ENCODE data around the gene MPG. TPM values are rescaled to one million over a fixed set of nuclear protein-coding genes. Genes with fewer than 3 reads are reported as not detected.

Gene MPG
- polyA plus RNA-seq, 3 donors, result 32.5 to 86.9 (median 70.6) TPM

DNA sequence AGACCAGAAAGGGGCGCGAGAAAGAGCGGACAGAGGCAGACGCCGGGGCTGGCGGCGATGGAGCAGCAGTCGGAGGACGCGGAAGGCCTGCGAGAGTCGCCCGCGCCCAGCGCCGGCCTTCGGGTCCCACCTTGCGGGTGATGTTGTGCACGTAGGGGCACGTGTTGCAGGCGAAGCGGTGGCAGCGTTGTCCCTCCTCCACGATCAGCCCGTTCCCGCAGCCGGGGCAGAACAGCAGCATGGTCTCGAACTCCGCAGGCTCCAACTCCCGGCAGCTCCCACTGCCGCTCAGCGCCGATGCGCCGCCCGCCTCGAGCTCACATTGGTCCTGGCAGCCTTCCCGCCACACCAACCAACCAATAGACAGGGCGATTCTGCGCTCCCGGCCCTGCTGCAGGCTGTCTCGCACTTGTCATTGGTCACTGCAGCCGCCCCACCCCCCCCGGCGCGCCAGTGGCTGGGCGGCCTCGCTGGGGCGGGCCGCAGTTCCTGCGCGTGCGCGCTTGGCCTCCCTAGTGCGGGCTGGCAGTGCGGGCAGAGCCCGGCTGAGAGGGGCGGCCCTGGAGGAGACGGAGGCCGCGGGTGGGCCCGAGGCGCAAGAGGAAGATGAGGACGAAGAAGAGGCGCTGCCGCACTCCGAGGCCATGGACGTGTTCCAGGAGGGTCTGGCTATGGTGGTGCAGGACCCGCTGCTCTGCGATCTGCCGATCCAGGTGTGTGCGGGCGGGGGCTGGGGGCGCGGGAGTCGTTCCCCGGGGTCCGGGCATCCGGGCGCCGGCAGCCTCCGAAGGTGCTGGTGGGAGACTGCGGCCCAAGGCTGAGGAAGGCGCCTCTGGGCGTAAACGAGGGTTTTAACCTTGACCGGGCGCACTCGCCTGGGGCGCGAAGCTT, 24.4 kb upstream of the MPG start, which contains the start of the genes POLR3K and SNRNP25:
POLR3K (minus strand) TSS at position 263 of the 891 bp plus-strand sequence; CDS start at position 241, 22 bp downstream.
SNRNP25 (plus strand) TSS at position 483 of the 891 bp plus-strand sequence; CDS start at position 672, 189 bp downstream.
- Mint-ChIP-seq H3K4me1 (peaks cover 33% of the 10 kb centered on the region), H3K27ac (peak within 1 kb of the TSS; percentile 71 to 95 (median 87)), H3K27me3 (ENCODE audit: low read depth in 3 of 3) (peaks cover 0 to 2% (median 0%) of the 10 kb centered on the region in 3 donors), H3K4me3 (peak within 1 kb of the TSS; percentile 99), H3K9me3 (peaks cover 0 to 2% (median 0%) of the 10 kb centered on the region in 7 donors), H3K36me3 (peaks cover 40 to 52% of the 10 kb centered on the region in 2 donors)
- Histone ChIP-seq H3K27ac (ENCODE audit: low read depth in 1 of 2, low read length in 2 of 2) (peak within 1 kb of the TSS; percentile 42 to 78), H3K36me3 (replicated peaks in 1 of 2; ENCODE audit: control insufficient read depth in 1 of 2, insufficient read depth in 2 of 2, low read length in 2 of 2) (peaks cover 14 to 39% of the 10 kb centered on the region in 2 donors), H3K4me3 (replicated peaks in 1 of 3; ENCODE audit: low read depth in 2 of 3, low read length in 3 of 3) (peak within 1 kb of the TSS; percentile 77 to 97 (median 87)), H3K27me3 (ENCODE audit: control insufficient read depth in 2 of 2, insufficient read depth in 2 of 2, low read length in 2 of 2) (no peaks in the 10 kb centered on the region), H4K20me1 (ENCODE audit: insufficient read depth, low read length) (peaks cover 11% of the 10 kb centered on the region), H3K4me2 (replicated peaks; ENCODE audit: extremely low read depth, low read length, poor library complexity, severe bottlenecking) (peak within 1 kb of the TSS; percentile 91), H2AFZ (ENCODE audit: insufficient read depth, low read depth, low read length, poor library complexity, severe bottlenecking) (peak within 1 kb of the TSS; percentile 100), H3K79me2 (ENCODE audit: insufficient read depth, low read length) (peaks cover 53% of the 10 kb centered on the region), H3K4me1 (ENCODE audit: control insufficient read depth in 1 of 2, insufficient read depth in 2 of 2, low read length in 2 of 2) (peaks cover 11 to 20% of the 10 kb centered on the region in 2 donors), H3K9ac (ENCODE audit: insufficient read depth, low read length, poor library complexity, severe bottlenecking) (peak within 1 kb of the TSS; percentile 83), H3K9me3 (replicated peaks in 1 of 2; ENCODE audit: control insufficient read depth in 1 of 2, insufficient read depth in 1 of 2, low read length in 2 of 2) (no peaks in the 10 kb centered on the region)
- intact Hi-C loops (cut with micrococcal nuclease), result loop anchor here in 1 of 2 donors (2.0 kb wide), 1 partner anchor 25 kb away; the partner anchor contains the start of gene MPG
- DNase-seq, result peak; percentile 94 to 98 (median 96)
- WGBS (ENCODE audit: insufficient coverage), result under 1% methylated on average over 89 of the region's 91 CpGs
- TF ChIP-seq, protein P1, sequence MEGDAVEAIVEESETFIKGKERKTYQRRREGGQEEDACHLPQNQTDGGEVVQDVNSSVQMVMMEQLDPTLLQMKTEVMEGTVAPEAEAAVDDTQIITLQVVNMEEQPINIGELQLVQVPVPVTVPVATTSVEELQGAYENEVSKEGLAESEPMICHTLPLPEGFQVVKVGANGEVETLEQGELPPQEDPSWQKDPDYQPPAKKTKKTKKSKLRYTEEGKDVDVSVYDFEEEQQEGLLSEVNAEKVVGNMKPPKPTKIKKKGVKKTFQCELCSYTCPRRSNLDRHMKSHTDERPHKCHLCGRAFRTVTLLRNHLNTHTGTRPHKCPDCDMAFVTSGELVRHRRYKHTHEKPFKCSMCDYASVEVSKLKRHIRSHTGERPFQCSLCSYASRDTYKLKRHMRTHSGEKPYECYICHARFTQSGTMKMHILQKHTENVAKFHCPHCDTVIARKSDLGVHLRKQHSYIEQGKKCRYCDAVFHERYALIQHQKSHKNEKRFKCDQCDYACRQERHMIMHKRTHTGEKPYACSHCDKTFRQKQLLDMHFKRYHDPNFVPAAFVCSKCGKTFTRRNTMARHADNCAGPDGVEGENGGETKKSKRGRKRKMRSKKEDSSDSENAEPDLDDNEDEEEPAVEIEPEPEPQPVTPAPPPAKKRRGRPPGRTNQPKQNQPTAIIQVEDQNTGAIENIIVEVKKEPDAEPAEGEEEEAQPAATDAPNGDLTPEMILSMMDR (IDR thresholded peaks at IDR 0.05), result no peak

DNA sequence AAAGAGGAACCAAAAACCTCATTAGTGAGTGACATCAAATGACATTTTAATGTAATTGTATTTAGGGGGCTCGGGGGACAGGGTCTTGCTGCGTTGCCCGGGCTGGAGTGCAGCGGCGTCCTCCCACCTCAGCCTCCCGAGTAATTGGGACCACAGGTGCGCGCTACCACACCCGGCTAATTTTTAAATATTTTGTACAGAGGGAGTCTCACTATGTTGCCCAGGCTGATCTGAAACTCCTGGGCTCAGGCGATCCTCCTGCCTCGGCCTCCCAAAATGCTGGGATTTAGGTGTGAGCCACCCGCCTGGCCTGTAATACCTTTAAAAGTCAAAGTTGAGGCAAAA, 23.8 kb upstream of the MPG start:
- TF ChIP-seq, protein P1 (IDR thresholded peaks at IDR 0.05), result no peak
- no peaks in the 10 kb centered on the region for H3K27me3 ChIP-seq (ENCODE audit: control insufficient read depth in 2 of 2, insufficient read depth in 2 of 2, low read length in 2 of 2)
- H4K20me1 ChIP-seq (ENCODE audit: insufficient read depth, low read length), result peaks cover 11% of the 10 kb centered on the region
- Mint-ChIP-seq H3K27ac (peak overlapping the region in 4 of 7 donors; percentile 53 to 74 (median 66)), H3K36me3 (peaks cover 41 to 45% of the 10 kb centered on the region in 2 donors), H3K27me3 (ENCODE audit: low read depth in 3 of 3) (no peaks in the 10 kb centered on the region), H3K4me1 (peaks cover 33% of the 10 kb centered on the region), H3K4me3 (peak overlapping the region; percentile 99), H3K9me3 (peaks cover 0 to 2% (median 0%) of the 10 kb centered on the region in 7 donors)
- H3K4me3 ChIP-seq (replicated peaks in 1 of 3; ENCODE audit: low read depth in 2 of 3, low read length in 3 of 3), result peak overlapping the region; percentile 58 to 97 (median 87)
- peak overlapping the region; percentile 83 for H3K9ac ChIP-seq (ENCODE audit: insufficient read depth, low read length, poor library complexity, severe bottlenecking)
- peaks cover 11 to 20% of the 10 kb centered on the region in 2 donors for H3K4me1 ChIP-seq (ENCODE audit: control insufficient read depth in 1 of 2, insufficient read depth in 2 of 2, low read length in 2 of 2)
- no peaks in the 10 kb centered on the region for H3K9me3 ChIP-seq (replicated peaks in 1 of 2; ENCODE audit: control insufficient read depth in 1 of 2, insufficient read depth in 1 of 2, low read length in 2 of 2)
- peak overlapping the region; percentile 91 for H3K4me2 ChIP-seq (replicated peaks; ENCODE audit: extremely low read depth, low read length, poor library complexity, severe bottlenecking)
- H3K79me2 ChIP-seq (ENCODE audit: insufficient read depth, low read length), result peaks cover 50% of the 10 kb centered on the region
- DNase-seq, result no peak
- WGBS (ENCODE audit: insufficient coverage), result 75% methylated on average over 2 of the region's 12 CpGs
- peaks cover 14 to 39% of the 10 kb centered on the region in 2 donors for H3K36me3 ChIP-seq (replicated peaks in 1 of 2; ENCODE audit: control insufficient read depth in 1 of 2, insufficient read depth in 2 of 2, low read length in 2 of 2)
- peak overlapping the region in 1 of 2 donors; percentile 78 for H3K27ac ChIP-seq (ENCODE audit: low read depth in 1 of 2, low read length in 2 of 2)
- intact Hi-C loops (cut with micrococcal nuclease), result loop anchor here in 1 of 2 donors (2.0 kb wide), 1 partner anchor 25 kb away; the partner anchor contains the start of gene MPG
- peak overlapping the region; percentile 100 for H2AFZ ChIP-seq (ENCODE audit: insufficient read depth, low read depth, low read length, poor library complexity, severe bottlenecking)
